ENCODE data around the gene BEND7.
"Not testable (repeated sequence)": the region's sequence is repeated elsewhere in the genome, so short reads cannot be mapped to it uniquely, and the experiment has no call there.

BEND7 gene

GRCh38 chr10:13416760-13417159 lies 112.1 kb downstream of the BEND7 start:
- DNase-seq, result no peak

GRCh38 chr10:13414855-13415254 lies 114.0 kb downstream of the BEND7 start:
- DNase-seq, result no peak

- no peak for DNase-seq
Measured at GRCh38 chr10:13414137-13414536, 114.7 kb downstream of the BEND7 start.

- DNase-seq, result no peak
Measured at GRCh38 chr10:13412894-13413293, 115.9 kb downstream of the BEND7 start.

- DNase-seq, result no peak
Measured at GRCh38 chr10:13404791-13405190, 124.0 kb downstream of the BEND7 start.

- DNase-seq, result no peak
Measured at GRCh38 chr10:13404305-13404759, 124.5 kb downstream of the BEND7 start.

GRCh38 chr10:13403426-13403825 lies 125.4 kb downstream of the BEND7 start:
- not testable (repeated sequence) for DNase-seq

GRCh38 chr10:13402021-13402420 lies 126.8 kb downstream of the BEND7 start:
- no peak for DNase-seq

- no peak for DNase-seq
Measured at GRCh38 chr10:13401142-13401541, 127.7 kb downstream of the BEND7 start.

GRCh38 chr10:13400196-13400965 lies 128.4 kb downstream of the BEND7 start:
- DNase-seq, result no peak

GRCh38 chr10:13399752-13400151 lies 129.1 kb downstream of the BEND7 start:
- no peak for DNase-seq

GRCh38 chr10:13399236-13399635 lies 129.6 kb downstream of the BEND7 start:
- DNase-seq, result no peak

GRCh38 chr10:13397052-13397451 lies 131.8 kb downstream of the BEND7 start:
- no peak for DNase-seq

- no peak for DNase-seq
Measured at GRCh38 chr10:13396369-13396768, 132.4 kb downstream of the BEND7 start.

- DNase-seq, result no peak
Measured at GRCh38 chr10:13395540-13395939, 133.3 kb downstream of the BEND7 start.

- DNase-seq, result no peak
Measured at GRCh38 chr10:13393640-13394039, 135.2 kb downstream of the BEND7 start.

- DNase-seq, result no peak
Measured at GRCh38 chr10:13392701-13393100, 136.1 kb downstream of the BEND7 start.
